Loucy (cell line): Measurements from ENCODE around the gene KDM7A.

Source experiments
- EZH2phosphoT487 ChIP-seq: fragments of 200-600 bp; IDR thresholded peaks from 2 replicates; pipeline ENCODE4 v1.6.1; 2018; ENCODE audit warnings: antibody characterized with exemption, mild to moderate bottlenecking, moderate library complexity, borderline replicate concordance
- TF ChIP-seq, protein P1 (sequence below): fragments of 200-600 bp; sonication (generic); conservative IDR thresholded peaks from 2 replicates; pipeline ENCODE4 v1.5.1; 2014; ENCODE audit warnings: mild to moderate bottlenecking, antibody characterized with exemption, low read length

DNA sequence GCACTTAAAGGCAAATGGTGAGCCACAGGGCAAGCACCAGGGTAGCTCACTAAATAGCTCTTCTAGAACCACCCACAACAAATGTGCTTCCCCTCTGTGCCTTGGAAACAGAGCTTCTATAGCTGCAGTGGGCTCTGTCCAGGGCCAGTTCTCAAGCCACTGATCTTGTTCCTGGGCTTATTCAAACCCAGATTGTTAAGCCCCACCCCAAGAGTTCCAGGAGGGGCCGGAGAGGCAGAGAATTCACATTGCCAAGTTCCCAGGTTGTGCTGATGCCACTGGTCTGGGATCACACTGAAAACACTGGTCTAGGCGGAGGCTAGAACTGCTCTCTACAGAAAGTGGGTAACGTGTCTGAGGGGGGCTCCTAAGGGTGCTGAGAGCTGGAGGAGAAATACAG is 15.4 kb upstream of the KDM7A start:
- no peak for TF ChIP-seq EZH2phosphoT487
- TF ChIP-seq, protein P1, sequence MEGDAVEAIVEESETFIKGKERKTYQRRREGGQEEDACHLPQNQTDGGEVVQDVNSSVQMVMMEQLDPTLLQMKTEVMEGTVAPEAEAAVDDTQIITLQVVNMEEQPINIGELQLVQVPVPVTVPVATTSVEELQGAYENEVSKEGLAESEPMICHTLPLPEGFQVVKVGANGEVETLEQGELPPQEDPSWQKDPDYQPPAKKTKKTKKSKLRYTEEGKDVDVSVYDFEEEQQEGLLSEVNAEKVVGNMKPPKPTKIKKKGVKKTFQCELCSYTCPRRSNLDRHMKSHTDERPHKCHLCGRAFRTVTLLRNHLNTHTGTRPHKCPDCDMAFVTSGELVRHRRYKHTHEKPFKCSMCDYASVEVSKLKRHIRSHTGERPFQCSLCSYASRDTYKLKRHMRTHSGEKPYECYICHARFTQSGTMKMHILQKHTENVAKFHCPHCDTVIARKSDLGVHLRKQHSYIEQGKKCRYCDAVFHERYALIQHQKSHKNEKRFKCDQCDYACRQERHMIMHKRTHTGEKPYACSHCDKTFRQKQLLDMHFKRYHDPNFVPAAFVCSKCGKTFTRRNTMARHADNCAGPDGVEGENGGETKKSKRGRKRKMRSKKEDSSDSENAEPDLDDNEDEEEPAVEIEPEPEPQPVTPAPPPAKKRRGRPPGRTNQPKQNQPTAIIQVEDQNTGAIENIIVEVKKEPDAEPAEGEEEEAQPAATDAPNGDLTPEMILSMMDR = no peak
